GM21717 (cell line): ENCODE results near the gene EBF4.
"Not testable (repeated sequence)": the region's sequence is repeated elsewhere in the genome, so short reads cannot be mapped to it uniquely, and the experiment has no call there.

Experiments used
- ATAC-seq: cut with Tn5 transposase; IDR thresholded peaks from one replicate; pipeline ENCODE4 v1.9.1; 2021; ENCODE audit warnings: mild to moderate bottlenecking, moderate library complexity; ENCODE audit not compliant: unreplicated experiment

Gene EBF4

DNA sequence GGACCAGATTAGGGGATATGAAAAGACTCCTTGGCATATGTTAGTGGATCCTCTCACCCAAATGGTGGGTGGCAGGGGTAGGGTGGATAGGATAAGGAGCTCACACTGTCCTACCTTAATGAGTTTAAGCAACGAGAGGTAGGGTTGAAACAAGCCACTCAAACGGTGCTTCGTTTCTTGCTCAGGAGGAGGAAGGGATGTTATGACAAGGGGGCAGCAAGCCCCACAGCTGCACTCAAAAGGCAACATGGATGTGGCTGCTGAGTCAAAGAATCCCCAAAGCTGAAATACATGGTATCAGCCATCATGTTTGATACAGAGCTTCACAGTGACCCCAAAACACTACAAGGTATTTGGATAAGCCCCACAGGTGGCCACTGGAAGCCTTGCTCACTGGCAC is 20.1 kb upstream of the EBF4 start:
- ATAC-seq: no peak

DNA sequence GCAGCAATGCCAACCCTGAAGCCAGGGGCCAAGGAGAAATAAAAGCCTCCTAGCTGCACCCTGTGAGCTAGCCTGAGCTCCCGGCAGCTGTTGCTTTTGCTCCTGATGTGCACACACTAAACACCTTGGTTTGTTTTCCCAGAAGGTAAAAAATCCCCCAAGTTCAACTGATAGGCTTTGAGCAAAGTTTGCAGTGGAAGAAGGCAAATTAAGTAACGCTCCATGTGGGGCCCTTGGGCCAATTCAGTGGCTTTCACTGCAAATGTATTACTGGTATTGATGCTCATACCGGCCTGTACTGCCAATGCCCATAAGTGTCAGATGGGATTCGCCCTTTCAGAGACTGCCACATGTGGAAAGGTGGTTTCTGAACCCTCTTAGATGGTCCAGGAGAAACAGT is 19.1 kb upstream of the EBF4 start:
- no peak for ATAC-seq

DNA sequence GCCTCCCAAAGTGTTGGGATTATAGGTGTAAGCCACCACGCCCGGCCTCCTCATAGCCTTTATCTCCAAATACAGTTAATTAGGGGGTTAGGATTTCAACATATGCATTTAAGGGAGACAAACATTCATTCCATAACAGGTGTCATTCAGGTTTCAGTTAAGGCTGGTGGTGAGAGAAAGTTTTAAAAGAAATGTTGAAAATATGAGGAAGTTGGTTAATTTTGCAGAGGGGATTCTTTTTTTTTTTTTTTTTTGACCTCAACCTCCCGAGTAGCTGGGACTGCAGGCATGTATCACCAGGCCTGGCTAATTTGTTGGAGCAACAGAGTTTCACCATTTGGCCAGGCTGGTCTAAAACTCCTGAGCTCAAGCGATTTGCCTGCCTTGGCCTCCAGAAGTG is 12.5 kb upstream of the EBF4 start:
- no peak for ATAC-seq

DNA sequence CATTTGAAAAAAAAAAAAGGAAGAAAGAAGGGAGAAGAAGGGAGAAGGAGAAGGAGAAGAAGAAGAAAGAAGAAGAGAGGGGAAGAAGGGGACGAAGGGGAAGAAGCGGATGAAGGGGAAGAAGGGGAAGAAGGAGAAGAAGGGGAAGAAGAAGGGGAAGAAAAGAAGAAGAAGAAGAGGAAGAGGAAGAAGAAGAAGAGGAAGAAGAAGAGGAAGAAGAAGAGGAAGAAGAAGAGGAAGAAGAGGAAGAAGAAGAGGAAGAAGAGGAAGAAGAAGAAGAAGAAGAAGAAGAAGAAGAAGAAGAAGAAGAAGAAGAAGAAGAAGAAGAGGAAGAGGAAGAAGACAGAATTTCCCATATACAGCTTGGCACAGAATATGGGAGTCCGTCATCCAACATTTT is 10.5 kb upstream of the EBF4 start:
- not testable (repeated sequence) for ATAC-seq

DNA sequence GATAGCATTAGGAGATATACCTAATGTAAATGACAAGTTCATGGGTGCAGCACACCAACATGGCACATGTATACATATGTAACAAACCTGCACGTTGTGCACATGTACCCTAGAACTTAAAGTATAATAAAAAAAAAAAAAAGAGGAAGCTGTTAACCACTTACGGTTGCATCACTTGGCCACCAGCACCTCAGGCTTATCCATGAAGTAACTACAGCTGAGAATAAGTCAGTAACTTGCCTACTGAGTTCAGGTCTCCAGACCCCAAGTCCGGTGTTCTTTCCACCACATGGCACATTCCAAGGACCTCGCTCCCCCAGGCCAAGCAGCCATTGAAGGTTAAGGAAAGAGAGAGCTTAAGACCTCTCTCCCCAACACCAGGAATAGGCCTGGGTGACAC is 7.8 kb upstream of the EBF4 start:
- not testable (repeated sequence) for ATAC-seq

DNA sequence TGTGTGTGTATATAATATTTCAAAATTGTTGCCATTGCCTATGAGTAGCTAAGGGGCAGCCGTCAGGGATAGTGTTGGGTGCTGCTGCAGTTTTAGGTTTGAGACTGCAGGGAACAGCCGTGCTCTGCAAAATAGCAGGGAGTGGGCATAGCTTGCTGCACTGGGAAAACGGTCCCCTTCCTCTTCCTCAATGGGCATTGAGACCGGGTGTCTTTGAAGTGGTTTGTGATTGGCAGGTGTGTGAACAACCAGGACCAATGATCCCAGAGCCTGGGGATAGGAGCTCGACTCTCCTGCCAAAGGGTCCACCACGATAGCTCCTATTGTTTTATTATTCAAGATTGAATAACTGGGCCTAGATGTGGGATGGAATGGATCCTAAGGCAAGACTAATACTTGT is 5.1 kb upstream of the EBF4 start:
- no peak for ATAC-seq

DNA sequence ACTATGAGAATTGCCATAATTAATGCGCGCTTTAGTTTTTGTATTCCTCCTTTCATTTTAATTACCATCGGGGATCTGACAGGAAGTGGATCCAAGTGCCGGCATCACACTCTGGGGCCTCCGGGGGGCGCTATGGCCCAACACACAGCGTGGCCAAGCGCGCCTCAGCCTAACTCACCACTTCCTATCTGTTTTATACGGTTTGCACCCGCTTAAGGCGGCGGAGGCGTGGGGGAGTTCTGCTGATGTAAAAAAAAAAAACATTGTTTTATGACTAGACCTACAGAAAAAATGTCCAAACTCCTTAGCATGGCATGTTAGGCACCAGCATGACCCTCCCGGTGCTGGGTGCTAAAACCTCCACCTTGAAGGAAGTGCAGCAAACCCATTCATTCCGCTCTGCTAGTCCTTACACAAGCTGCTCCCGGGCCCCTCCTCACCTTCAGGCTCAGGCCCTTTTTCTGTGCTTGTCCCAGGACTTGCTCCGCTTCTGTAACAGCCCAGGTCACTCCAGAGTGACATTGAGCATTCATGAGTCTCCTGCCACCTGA is 4.5 kb upstream of the EBF4 start:
- no peak for ATAC-seq

DNA sequence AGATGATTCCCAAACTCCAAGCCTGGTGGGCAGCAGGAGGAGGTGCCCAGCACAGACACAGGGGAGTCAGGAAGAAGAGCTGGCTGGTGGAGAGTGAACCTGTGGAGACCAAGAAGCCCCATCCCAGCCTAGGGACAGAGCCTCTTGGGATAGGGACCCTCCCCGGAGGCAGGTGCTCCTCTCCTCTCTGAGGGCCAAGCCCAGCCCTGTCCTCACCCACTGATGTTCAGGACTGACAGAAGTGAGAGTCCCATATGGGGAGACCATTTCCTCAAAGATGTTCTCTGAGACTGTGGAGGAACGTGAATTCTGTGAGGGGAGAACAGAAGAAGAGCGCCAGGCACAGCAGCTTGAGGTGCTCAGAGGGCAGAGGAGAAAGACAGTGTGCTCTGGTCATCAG is 2.4 kb upstream of the EBF4 start:
- ATAC-seq: no peak

DNA sequence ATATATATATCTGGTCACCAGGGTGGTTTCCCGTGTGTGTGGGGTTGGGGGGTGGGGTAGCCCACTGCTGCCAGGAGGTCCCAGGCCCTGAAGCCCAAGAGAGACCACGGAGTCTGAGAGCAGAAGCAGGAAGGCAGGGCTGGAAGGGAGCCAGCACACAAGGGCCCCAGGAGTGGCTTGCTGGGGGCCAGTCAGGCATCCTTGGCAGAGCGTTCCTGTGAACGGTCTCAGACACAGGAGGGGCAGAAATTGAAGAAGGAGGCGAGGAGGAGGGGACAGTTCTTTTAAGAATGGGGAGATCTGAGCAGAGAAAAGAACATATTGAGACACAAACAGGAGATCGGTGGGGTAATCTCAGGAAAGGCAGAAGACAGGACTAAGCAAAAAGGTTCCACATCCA is 1.9 kb upstream of the EBF4 start:
- ATAC-seq: no peak

DNA sequence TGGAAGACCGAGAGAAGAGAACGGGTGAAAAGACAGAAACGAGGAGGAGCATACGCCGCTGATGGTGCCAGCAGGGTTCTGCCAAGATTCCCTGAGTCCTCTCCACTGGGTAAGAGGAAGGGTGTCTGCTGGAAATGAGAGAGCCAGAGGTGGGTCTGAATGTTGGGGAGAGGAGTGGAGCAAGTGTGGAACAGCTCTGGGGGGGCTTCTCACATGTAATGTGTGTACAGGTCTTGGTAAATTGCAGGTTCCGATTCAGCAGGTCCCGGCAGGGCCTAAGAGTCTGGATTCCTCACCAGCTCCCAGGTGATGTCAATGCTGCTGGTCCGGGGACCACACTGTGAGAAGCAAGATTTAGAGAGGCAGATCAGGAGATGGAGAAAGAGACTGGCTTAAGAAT is 1.5 kb upstream of the EBF4 start:
- ATAC-seq: no peak

DNA sequence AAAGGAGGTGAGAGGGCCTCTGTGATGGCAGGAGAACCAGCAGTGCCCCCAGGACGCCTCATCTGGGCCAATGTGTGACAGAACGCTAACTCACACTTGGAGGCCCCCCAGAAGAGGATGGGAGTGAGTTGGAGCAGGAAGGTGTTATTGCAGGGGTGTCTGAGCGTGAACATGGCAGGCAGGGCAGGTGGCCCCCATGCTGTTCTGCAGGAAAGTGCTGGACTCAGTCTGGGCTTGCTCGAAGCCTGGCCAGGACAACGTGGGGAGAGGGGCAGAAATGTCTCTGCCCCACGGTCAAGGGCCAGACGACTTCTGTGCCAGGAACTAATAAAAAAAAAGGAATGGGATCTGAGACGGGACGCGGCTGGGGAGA is 931 bp upstream of the EBF4 start:
- ATAC-seq: no peak

DNA sequence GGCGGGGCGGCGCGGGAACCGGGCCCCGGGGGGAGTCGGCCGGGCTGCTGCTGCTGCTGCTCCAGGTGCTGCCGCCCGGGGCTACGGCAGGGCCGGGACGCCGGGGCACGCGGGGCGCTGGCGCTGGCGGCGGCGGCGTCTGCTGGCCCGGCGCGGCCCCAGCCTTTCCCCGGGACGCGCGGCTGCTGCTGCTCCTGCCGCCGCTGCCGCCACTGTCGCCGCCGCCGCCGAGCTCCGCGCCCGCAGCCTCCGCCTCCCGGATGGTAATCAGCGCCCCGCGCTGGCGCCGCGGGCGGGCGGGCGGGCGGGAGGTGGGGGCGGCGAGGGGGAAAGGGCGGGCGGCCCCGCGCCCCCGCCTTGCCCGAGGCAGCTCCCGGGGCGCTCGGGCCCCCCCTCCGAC is 306 bp downstream of the EBF4 start:
- no peak for ATAC-seq

DNA sequence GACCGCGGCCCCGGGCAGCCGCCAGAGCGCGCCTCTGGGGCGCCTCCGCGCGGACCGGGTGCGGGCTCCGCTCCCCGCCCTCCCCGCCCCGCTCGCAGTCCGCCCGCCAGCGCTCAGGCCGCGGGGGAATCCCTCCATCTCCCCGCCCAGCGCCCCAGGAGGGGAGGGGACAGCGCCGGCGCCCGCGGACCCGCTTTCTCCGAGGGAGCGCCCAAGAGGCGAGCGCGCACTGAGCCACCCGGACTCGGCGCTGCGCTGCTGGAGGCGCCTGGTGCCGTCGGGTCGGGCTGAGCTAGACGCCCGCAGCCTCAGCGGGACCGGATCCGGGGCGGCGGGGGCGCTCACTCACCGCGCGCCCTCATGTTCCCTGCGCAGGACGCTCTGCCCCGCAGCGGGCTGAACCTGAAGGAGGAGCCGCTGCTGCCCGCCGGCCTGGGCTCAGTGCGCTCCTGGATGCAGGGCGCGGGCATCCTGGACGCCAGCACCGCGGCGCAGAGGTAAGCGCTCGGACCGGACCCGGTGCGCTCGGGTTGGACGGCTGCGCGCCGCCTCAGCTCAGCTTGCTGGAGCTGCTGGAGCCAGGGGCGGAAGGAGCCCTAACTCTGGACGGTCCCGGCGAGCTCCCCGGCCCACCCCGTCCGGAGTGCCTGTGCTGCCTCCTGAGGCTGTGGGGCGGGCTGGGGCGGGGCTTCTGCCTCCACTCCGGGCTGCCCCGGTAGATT is 867 bp downstream of the EBF4 start:
- no peak for ATAC-seq

DNA sequence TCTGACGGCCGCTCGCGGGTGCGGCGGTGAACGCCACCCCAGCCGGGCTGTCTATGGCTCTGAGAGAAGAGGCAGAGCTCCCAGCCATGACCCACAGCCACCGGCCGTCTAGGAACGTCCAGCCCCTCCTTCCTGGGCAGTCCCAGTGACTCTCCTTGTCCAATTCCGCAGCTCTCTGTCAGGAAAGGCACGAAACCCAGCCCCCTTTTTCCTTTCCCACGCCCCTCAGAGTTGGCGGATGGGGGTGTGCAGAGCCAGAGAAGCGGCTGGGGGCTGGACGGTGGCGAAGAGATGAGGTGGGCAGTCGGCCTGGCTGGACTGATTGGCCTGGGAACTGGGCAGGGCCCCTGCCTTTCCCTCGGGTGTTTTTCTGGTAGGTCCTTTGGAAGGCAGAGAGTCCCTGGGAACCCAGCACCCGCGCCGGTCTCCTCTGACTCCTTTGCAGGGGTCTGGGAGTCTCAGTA is 1.5 kb downstream of the EBF4 start:
- ATAC-seq: no peak

DNA sequence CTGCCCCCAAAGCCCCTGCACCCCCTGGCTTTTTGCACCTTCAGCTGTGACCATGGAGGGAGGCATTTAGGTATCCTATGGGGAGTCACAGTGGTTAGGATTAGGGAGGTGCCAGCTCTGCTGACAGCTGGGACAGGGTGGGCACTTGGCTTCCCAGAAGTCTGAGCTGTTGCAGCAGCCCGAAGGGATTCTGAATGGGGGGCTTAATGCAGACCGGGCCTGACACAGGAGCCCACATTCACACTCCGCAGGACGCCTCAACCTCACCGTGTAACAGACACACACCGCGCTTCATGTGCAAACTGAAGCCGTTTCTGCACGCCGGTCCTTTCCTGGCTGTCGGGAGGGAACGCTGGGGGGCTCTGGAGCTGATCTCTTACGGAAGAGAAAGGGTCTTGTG is 1.9 kb downstream of the EBF4 start:
- ATAC-seq: no peak

DNA sequence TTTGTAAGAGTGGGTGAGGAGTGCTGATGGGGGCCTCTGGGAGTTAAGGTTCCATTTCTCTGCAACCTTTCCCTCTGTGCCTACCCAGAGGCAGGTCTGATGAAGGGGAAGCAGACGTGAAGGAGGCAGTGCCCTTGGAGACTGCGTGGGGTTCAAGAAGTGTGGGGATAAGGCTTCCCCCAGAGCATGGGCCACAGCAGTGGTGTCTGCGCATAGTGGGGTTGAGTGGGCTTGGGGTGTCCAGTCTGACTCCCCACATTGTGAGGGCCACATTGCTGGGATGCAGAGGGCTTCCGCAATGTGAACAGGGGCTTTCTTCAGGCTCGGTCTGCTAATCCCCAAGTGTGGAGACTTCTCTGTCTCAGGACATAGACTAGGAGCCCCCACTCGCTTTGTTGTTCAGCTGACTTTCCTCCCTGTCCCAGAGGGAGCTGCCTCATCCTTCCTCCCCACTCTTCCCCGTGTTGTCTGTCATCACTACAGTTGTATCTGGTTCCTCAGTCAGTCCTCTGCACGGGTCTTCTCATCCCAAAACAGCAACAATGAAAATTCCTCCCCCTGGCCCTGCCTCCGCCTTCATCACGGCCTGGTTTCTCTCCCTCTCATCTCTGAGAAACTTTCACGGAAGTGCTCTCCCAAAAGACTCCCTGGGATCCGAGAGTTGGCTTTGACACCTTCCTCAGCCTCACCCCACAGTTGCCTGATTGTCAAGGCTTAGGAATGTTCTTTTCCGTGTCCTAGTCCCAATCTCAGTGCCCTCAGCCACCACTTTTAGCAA is 2.8 kb downstream of the EBF4 start:
- no peak for ATAC-seq

DNA sequence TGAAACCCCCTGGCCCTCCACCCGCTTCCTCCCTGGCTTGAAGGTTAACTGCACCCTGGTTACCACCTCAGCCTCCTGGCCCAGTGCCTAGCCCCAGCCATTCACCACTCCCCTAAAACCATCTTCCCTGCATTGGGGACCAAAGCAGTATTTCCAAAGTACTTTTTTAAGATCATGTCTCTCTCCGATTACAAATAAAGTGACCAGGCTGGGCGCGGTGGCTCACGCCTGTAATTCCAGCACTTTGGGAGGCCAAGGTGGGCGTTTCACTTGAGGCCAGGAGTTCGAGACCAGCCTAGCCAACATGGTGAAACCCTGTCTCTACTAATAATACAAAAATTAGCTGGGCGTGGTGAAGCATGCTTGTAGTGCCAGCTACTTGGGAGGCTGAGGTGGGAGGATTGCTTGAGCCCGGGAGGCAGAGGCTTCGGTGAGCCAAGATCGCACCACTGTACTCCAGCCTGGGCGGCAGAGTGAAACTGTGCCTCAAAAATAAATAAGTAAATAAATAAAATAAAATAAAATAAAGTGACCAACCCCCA is 3.5 kb downstream of the EBF4 start:
- not testable (repeated sequence) for ATAC-seq

DNA sequence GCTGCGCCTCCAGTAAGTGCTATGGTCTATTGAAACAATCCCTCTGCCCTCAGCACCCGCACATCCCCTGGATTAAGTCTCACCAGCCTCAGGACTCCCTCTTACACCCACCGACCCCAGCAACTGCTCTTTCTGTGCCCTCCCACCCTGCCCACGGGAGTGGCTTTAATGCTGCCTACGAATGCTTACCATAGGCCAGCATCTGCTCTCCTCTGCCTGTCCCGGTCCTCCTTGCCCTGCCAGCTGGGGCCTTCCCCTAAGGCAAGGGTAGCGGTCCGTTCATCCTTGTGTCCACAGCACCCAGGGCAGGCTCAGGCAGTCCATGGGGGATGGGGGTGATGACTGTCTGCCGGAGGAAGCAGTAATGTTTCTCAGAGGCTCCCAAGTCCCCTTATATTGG is 4.1 kb downstream of the EBF4 start:
- no peak for ATAC-seq

DNA sequence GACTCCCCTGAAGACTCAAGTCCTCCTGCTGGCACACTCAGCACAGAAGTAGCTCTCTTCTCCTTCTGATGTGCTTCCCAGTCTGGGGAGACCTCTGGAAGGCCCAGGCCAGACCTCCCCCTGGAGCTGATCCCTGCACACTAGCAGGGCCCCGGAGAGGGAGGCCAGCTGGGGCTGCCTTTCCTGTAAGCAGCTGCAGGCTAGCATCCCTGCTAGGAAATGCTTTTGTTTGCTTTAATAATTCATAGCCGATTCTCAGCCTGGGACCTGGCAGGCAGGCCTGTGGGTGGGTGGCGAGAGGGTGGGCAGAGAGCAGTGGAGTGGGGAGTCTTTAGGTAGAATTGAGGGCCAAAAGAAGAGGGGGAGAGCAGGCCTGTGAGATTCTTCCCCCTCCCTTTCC is 5.2 kb downstream of the EBF4 start:
- no peak for ATAC-seq

DNA sequence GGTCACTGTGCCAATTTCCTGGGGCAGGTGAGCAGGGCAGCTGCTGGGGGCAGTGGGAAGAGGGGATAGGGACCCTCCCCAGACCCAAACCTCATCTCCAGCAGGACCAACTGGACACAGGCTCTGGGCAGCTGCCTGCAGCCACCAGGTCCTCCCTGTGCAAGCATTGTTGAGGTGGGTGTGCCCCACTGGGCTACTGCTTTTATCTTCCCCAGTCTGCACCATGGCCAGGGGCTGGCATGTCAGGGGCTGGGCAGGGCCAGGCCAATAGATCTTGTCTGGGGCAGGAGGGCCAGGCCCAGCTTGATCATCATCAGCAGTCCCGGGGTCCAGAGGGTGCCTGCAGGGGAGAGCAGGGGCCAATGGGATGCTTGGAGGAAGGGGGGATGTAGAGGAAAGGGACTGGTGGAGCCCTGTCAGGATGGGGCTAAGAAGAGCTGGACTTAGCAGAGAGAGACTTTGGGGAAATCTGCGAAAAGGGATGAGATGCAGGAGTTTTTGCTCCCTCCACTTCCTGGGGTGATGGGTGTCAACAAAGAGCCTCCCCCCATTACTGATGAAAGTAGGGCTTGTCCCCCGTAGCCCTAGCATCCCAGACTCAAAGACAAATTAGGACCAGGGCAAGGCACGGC is 5.7 kb downstream of the EBF4 start:
- no peak for ATAC-seq

DNA sequence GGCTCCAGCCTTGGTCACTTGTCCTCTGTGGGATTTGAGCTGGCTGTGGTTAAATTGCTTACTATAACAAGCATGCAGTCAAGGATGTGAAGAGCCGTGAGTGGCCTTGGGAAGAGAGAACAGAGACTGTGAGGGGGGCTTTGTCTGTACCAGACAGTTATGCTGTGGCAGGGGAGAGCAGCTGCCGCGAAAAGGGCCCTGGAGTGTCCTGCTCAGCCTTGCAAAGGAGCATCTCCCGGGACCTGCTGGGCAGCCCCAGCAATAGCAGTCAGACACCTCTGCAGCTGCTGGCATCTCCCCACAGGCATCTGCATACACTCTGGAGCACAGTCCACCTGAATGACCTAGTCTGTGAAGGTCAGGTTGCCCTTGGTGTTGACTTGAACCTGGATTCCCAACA is 6.3 kb downstream of the EBF4 start:
- no peak for ATAC-seq
